Measurements from ENCODE around the gene MPG. TPM values are rescaled to one million over a fixed set of nuclear protein-coding genes. Genes with fewer than 3 reads are reported as not detected.

Gene MPG
- total and polyA plus RNA-seq, 2 of the 8 experiments (the other 6 are each of a cell fraction or from before 2014, with no cell fraction given), result 37.6 to 83.7 TPM

- TF ChIP-seq, protein P1, sequence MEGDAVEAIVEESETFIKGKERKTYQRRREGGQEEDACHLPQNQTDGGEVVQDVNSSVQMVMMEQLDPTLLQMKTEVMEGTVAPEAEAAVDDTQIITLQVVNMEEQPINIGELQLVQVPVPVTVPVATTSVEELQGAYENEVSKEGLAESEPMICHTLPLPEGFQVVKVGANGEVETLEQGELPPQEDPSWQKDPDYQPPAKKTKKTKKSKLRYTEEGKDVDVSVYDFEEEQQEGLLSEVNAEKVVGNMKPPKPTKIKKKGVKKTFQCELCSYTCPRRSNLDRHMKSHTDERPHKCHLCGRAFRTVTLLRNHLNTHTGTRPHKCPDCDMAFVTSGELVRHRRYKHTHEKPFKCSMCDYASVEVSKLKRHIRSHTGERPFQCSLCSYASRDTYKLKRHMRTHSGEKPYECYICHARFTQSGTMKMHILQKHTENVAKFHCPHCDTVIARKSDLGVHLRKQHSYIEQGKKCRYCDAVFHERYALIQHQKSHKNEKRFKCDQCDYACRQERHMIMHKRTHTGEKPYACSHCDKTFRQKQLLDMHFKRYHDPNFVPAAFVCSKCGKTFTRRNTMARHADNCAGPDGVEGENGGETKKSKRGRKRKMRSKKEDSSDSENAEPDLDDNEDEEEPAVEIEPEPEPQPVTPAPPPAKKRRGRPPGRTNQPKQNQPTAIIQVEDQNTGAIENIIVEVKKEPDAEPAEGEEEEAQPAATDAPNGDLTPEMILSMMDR (IDR thresholded peaks at IDR 0.05; ENCODE audit: control extremely low read depth in 1 of 3, insufficient read depth in 1 of 3, low read depth in 1 of 3, low read length in 3 of 3), result no peak
- no peak for TF ChIP-seq TAF1 (IDR thresholded peaks at IDR 0.05; ENCODE audit: low read depth, low read length)
- no peak for TF ChIP-seq FOSL1 (IDR thresholded peaks at IDR 0.05; ENCODE audit: insufficient read depth, low read depth, low read length)
- no peak for TF ChIP-seq EP300 (IDR thresholded peaks at IDR 0.05; ENCODE audit: borderline replicate concordance in 1 of 2, low read depth in 2 of 2, low read length in 2 of 2)
Measured at GRCh38 chr16:88613-89012, 10.6 kb downstream of the MPG start (continued).

All from H1 (cell line).